RWPE1 (cell line): Measurements from ENCODE around the gene FLT1.

Experiments
- CTCF ChIA-PET: fragments of 350-600 bp; sonication (Branson Sonifier 250); formaldehyde crosslinking; extraction: SDS; loops from one replicate; lab custom pipeline; 2021; lab: Yijun Ruan, JAX
- POLR2A ChIA-PET: fragments of 400-600 bp; formaldehyde crosslinking; extraction: SDS; loops from one replicate; lab custom pipeline; 2020; ENCODE audit warnings: antibody characterized with exemption; ENCODE audit not compliant: low non-redundant PET; lab: Yijun Ruan, JAX
- DNase-seq: peaks from one replicate; pipeline ENCODE4 v3.0.0; 2012; ENCODE audit warnings: low spot score
- H3K27ac ChIP-seq: fragments of 450-650 bp; 2 replicates; pipeline ENCODE4 v1.5.1; 2017
- TF ChIP-seq, protein P1 (sequence below): fragments of 450-650 bp; conservative IDR thresholded peaks from 2 replicates; pipeline ENCODE4 v1.5.1; 2017; ENCODE audit warnings: low read depth, mild to moderate bottlenecking

Gene FLT1

DNA sequence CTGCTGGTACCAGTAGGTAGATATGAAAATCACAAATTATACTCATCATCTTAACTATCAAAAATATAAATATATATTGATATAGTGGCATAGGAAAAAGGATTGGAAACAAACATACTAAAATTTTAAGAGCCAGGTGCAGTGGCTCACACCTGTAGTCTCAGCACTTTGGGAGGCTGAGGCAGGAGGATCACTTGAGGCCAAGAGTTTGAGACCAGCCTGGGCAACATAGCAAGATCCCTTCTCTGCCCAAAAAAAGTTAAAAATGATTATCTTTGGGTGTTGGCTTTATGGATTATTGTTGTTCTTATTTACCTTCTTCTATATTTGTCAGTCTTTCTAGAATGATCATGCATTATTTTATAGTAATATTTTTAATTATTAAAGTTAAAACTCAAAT lies 53.4 kb downstream of the FLT1 start:
- ChIA-PET CTCF (no interaction called here), POLR2A (no interaction called here)
- DNase-seq, result no peak
- H3K27ac ChIP-seq, result no peak overlapping the region
- TF ChIP-seq, protein P1, sequence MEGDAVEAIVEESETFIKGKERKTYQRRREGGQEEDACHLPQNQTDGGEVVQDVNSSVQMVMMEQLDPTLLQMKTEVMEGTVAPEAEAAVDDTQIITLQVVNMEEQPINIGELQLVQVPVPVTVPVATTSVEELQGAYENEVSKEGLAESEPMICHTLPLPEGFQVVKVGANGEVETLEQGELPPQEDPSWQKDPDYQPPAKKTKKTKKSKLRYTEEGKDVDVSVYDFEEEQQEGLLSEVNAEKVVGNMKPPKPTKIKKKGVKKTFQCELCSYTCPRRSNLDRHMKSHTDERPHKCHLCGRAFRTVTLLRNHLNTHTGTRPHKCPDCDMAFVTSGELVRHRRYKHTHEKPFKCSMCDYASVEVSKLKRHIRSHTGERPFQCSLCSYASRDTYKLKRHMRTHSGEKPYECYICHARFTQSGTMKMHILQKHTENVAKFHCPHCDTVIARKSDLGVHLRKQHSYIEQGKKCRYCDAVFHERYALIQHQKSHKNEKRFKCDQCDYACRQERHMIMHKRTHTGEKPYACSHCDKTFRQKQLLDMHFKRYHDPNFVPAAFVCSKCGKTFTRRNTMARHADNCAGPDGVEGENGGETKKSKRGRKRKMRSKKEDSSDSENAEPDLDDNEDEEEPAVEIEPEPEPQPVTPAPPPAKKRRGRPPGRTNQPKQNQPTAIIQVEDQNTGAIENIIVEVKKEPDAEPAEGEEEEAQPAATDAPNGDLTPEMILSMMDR, result no peak

DNA sequence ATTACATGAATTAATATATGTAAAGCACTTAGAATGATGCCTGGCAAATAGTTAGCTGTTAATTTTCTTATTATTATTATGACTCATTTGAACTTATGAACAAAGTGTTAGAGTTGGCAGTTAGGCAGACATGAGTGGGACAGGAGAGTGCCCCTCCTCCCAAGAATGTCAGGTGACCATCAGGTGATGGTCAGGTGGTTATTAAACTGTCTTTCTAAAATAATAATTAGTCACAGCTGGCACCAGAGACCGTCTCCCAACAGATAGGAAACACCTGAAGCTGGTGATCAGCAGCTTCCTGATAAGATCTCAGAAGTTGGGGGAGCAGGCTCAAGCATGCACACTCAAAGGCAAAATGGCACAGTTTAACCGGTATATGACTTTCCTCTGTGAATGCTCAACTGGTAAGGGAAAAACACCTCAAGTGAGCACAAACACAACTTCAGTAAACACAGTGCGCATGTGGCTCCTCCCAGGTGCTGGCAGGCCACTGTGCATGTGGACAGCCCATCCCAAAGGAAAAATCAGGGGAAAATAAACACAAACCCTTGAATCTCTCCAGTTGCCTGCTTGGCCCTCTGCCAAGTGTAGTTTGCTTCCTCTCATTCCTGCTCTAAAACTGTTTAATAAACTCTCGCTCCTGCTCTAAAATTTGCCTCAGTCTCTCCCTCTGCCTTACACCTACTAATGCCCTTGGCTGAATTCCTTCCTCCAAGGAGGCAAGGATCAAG lies 54.0 kb downstream of the FLT1 start:
- H3K27ac ChIP-seq, result no peak overlapping the region
- POLR2A ChIA-PET, result no interaction called here
- no peak for DNase-seq
- CTCF ChIA-PET, result no interaction called here
- TF ChIP-seq, protein P1, result no peak

DNA sequence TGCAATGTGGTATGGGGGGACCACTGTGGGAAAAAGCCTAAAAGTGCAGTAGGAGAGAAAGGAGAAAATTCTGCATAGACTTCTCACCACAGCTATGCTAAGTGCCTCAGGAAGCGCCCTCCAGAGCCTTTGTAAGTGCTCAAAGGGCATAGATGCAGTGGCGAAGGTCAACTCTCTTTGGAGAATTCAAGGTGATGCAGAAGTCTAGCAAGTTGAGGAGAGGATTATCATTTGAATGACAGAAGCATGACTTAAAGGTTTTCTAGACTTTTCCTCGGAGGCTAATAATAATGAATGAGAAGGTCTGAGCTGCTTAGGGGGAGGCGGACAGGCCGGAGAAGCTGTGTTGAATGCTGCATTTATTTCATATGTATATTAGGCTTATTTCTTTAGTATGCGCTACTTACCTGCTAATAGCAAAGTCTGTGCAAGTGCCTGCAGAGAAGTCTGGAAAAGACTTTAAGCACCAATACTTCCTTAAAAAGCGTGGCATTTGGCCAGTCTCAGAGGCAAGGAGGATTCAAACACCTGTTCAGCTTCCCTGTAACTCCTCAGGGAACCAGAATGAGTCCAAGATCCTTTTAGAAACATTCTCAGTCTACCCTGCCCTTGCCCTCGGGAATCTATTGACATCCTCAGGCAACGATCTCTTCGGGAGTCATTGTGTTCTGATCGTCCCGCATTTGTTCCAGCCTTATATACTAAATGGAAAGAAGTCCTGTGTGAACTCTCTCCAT lies 56.2 kb downstream of the FLT1 start:
- no peak overlapping the region for H3K27ac ChIP-seq
- no peak for DNase-seq
- POLR2A ChIA-PET, result no interaction called here
- CTCF ChIA-PET, result no interaction called here
- TF ChIP-seq, protein P1, result no peak

DNA sequence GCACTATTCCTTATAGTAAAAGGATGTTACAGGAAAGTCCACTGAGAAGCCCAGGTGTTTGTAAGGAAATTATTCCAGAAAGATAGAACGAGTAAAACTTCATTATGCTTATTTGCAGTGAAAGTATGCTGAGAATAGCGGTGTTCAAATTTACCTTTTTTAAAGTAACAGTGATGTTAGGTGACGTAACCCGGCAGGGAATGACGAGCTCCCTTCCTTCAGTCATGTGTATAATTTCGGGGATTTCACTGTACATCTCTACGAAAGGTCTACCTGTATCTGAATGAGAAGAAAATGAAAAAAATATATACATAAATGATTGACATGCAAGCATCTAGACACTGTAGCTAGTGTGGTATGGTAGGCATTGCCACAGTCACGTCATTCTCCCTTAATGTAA lies 56.9 kb downstream of the FLT1 start:
- CTCF ChIA-PET, result no interaction called here
- no peak overlapping the region for H3K27ac ChIP-seq
- DNase-seq, result no peak
- TF ChIP-seq, protein P1, result no peak
- POLR2A ChIA-PET, result no interaction called here

DNA sequence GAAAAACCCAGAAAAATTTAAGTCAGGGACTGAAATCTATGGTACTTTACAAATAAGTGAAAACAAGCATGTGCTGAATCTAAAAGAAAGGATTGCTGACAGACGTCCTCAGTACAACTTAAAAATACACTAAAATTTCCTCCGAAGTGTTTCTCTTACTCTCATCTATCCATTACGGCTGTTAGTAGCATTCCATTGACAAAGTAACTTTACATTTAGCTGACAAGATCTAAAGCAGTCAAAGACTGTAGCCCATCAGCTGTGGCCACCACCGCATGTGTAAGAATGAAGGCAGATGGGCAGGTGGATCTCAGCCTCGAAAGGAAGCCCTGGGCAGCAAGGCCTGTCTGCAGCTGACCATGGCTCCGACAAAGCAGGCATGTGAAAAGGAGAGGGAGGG lies 59.0 kb downstream of the FLT1 start:
- TF ChIP-seq, protein P1, result no peak
- DNase-seq, result no peak
- ChIA-PET POLR2A (no interaction called here), CTCF (no interaction called here)
- no peak overlapping the region for H3K27ac ChIP-seq

DNA sequence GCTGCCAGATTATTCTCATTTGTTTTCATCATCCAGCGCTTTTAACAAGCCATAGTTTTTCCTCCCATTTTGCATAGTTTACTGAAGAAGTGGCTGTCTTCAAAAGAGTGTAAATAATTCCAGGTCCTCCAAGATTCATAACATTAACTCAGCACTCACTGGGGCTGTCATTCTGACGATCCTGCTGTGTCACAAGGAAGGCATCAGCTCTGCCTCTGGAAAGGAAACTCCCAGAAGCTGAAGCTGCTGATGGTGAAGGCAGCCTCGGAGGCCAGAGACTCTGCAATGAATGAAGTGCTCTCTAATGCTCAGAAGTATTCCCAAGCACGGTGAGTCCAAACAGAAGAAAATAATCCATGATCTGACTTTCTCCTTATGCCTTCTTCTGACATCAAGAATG lies 60.0 kb downstream of the FLT1 start:
- no peak for DNase-seq
- POLR2A ChIA-PET, result no interaction called here
- CTCF ChIA-PET, result interaction anchor here (0.6 kb wide), 1 partner anchor 100 kb away, joined by 3 read pairs; no protein-coding TSS in a partner anchor
- H3K27ac ChIP-seq, result no peak overlapping the region
- TF ChIP-seq, protein P1, result no peak
